GM18870 (cell line): ENCODE data around the gene SEC24C.
"Not testable (repeated sequence)": the region's sequence is repeated elsewhere in the genome, so short reads cannot be mapped to it uniquely, and the experiment has no call there.

ENCODE experiments used
- ATAC-seq: cut with Tn5 transposase; IDR thresholded peaks from one replicate; pipeline ENCODE4 v1.9.1; 2021; ENCODE audit warnings: moderate library complexity; ENCODE audit not compliant: unreplicated experiment

The SEC24C gene

DNA sequence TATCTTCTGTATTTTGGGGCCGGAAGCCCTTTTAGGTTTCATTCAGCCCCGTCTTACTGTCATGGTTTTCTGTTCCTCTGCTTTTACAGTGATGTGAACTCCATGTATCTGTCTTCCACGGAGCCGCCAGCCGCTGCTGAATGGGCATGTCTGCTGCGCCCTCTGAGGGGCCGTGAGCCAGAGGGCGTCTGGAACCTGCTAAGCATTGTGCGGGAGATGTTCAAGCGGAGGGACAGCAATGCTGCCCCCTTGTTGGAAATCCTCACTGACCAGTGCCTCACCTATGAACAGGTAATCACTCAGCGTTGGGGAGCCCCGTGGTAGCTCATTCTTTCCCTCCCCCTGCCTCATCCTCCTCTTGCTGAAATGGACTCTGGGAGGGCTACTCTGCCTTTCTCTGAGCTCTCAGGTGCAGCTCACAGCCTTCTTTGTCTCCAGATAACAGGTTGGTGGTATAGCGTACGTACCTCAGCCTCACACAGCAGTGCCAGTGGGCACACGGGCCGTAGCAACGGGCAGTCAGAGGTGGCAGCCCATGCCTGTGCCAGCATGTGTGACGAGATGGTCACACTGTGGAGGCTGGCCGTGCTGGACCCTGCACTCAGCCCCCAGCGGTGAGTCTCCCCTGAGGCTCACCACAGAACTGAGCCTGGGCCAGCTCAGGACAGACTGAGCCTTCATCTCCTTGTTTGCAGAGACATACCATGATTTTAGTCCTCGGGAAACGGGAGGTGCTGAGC, 46.9 kb downstream of the SEC24C start:
- ATAC-seq = no peak

DNA sequence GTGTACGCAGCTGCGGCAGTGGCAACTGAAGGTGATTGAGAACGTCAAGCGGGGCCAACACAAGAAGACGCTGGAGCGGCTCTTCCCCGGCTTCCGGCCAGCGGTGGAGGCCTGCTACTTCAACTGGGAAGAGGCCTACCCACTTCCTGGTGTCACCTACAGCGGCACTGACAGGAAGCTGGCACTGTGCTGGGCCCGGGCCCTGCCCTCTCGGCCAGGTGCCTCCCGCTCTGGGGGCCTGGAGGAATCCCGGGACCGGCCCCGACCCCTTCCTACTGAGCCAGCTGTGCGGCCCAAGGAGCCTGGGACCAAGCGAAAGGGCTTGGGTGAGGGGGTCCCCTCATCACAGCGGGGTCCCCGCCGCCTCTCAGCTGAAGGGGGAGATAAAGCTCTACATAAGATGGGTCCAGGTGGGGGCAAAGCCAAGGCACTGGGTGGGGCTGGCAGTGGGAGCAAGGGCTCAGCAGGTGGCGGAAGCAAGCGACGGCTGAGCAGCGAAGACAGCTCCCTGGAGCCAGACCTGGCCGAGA, 47.8 kb downstream of the SEC24C start:
- ATAC-seq = no peak

DNA sequence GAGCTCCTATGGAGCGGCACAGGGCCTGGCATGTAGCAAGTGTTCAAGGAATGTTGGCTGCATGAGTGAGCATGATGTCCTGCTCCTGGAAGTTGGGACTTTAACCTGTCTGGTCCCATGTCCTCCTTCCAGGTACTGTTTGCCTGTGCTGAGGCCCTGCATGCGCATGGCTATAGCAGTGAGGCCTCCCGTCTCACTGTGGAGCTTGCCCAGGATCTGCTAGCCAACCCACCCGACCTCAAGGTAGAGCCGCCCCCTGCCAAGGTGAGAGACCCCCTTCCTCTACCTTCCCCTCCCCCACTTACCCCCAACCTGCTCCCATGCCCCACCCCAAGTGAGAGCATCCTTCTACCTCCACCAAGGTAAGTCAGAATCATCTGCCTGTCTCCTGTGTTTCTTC, 49.3 kb downstream of the SEC24C start:
- ATAC-seq = no peak

DNA sequence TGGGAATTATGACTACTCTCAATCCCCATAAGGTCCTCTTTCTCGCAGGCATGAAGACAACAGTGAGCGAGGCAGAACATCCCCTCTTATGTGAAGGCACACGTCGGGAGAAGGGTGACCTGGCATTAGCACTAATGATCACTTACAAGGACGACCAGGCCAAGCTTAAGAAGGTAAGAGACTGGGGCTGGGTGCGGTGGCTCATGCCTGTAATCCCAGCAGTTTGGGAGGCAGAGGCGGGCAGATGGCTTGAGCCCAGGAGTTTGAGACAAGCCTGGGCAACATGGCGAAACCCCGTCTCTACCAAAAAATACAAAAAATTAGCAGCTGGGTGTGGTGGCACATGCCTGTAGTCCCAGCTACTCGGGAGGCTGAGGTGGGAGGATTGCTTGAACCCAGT, 51.3 kb downstream of the SEC24C start:
- not testable (repeated sequence) for ATAC-seq

DNA sequence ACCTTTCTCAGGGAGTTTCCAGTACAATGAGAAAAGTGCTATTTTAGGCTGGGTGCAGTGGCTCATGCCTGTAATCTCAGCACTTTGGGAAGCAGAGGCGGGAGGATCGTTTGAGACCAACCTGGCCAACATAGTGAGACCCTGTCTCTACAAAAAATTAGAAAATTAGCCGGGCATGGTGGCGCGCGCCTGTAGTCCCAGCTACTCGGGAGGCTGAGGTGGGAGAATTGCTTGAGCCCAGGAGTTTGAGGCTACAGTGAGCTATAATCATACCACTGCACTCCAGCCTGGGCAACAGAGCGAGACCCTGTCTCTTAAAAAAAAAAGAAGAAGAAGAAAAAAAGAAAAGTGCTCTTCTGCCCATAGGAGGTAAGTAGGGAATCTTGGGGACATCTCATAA, 51.9 kb downstream of the SEC24C start:
- ATAC-seq = not testable (repeated sequence)

DNA sequence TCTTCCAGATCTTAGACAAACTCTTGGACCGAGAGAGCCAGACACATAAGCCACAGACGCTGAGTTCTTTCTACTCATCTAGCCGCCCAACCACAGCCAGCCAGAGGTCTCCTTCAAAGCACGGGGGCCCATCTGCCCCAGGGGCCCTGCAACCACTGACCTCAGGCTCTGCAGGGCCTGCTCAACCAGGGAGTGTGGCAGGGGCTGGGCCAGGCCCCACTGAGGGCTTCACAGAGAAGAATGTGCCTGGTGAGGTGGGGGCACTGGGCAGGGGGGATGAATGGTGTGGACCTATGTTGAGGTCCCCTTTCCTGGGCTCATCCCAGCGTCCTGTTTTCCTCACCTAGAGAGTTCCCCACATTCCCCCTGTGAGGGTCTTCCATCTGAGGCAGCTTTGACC, 52.6 kb downstream of the SEC24C start:
- no peak for ATAC-seq

DNA sequence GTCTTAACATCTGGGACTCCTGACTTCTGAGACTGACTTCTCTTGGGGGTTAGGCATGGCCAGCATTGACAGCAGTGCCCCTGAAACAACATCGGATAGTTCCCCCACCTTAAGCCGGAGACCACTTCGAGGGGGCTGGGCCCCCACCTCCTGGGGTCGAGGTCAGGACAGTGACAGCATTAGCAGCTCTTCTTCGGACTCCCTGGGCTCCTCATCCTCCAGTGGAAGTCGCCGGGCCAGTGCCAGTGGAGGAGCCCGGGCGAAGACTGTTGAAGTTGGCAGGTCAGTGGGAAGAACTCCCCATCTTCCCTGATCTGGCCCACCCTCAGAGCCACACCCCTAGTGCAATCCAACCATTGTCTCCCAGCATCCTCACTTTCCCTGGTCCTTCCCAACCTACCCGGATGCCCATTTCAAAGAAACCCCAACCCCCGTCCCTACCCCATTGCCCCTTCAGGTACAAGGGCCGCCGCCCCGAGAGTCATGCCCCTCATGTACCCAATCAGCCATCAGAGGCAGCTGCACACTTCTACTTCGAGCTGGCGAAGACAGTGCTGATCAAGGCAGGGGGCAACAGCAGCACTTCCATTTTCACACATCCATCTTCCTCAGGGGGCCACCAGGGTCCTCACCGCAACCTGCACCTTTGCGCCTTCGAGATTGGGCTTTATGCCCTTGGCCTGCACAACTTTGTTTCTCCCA, 53.3 kb downstream of the SEC24C start:
- ATAC-seq = no peak

DNA sequence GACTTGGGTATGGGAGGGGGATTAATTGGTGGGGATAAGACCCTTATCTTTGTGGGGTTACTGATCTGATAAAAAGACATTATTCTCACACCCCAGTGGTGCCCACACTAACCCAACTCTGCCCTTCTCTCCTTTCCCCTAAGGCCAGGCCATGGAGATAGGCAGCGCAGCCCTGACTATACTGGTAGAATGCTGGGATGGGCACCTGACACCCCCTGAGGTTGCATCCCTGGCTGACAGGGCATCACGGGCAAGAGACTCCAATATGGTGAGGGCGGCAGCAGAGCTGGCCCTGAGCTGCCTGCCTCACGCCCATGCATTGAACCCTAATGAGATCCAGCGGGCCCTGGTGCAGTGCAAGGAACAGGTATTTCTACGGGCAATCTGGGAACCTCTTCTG, 53.9 kb downstream of the SEC24C start:
- no peak for ATAC-seq

DNA sequence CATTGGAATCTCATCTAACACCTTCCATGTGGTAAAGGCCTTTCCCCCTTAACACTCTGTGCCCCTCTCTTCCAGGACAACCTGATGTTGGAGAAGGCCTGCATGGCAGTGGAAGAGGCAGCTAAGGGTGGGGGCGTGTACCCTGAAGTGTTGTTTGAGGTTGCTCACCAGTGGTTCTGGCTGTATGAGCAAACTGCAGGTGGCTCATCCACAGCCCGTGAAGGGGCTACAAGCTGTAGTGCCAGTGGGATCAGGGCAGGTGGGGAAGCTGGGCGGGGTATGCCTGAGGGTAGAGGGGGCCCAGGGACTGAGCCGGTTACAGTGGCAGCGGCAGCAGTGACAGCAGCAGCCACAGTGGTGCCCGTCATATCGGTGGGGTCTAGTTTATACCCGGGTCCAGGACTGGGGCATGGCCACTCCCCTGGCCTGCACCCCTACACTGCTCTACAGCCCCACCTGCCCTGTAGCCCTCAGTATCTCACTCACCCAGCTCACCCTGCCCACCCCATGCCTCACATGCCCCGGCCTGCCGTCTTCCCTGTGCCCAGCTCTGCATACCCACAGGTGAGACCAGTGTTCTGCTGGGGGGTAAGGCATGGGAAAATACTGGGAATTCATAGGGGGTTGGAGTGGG, 54.9 kb downstream of the SEC24C start:
- ATAC-seq = no peak

DNA sequence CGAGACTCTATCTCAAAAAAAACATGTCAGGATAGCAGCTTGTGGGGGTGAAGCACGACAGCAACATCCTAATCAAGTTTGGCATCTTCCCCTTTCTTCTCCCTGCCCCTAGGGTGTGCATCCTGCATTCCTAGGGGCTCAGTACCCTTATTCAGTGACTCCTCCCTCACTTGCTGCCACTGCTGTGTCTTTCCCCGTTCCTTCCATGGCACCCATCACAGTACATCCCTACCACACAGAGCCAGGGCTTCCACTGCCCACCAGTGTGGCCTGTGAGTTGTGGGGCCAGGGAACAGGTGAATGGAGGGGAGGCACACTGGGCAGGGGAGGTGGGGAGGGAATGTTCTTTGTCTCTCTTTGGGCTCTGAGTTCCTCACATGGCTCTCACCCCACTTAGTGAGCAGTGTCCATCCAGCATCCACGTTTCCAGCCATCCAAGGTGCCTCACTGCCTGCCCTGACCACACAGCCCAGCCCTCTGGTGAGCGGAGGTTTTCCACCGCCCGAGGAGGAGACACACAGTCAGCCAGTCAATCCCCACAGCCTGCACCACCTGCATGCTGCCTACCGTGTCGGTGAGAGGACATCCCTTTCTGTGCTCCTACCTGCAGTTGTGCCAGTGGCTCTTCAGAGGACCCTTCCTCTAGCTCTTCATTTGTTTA, 55.9 kb downstream of the SEC24C start:
- ATAC-seq = no peak

DNA sequence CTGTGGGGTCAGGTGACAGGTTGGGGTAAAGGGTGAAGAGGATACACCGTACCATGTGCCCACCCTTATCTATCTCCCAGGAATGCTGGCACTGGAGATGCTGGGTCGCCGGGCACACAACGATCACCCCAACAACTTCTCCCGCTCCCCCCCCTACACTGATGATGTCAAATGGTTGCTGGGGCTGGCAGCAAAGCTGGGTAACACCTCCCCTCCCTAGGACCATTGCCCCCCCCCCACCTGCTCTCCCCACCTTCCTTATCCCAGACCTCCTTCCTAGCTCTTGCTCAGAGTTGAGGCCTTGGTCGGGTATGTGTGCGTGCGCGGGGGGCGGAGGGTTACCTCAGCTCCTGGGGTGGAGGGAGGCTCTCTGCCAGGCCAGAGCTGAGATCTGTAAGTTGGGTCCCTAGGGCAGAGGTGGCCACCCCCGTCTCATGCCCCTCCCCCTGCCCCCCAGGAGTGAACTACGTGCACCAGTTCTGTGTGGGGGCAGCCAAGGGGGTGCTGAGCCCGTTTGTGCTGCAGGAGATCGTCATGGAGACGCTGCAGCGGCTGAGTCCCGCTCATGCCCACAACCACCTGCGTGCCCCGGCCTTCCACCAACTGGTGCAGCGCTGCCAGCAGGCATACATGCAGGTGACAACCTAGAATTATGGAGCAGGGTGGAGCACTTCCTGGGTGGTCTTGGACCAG, 56.5 kb downstream of the SEC24C start:
- no peak for ATAC-seq

DNA sequence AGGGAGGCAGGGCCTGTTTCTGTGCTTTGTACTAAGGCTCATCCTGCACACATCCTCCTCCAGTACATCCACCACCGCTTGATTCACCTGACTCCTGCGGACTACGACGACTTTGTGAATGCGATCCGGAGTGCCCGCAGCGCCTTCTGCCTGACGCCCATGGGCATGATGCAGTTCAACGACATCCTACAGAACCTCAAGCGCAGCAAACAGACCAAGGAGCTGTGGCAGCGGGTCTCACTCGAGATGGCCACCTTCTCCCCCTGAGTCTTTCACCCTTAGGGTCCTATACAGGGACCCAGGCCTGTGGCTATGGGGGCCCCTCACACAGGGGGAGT, 57.0 kb downstream of the SEC24C start:
- ATAC-seq = no peak

DNA sequence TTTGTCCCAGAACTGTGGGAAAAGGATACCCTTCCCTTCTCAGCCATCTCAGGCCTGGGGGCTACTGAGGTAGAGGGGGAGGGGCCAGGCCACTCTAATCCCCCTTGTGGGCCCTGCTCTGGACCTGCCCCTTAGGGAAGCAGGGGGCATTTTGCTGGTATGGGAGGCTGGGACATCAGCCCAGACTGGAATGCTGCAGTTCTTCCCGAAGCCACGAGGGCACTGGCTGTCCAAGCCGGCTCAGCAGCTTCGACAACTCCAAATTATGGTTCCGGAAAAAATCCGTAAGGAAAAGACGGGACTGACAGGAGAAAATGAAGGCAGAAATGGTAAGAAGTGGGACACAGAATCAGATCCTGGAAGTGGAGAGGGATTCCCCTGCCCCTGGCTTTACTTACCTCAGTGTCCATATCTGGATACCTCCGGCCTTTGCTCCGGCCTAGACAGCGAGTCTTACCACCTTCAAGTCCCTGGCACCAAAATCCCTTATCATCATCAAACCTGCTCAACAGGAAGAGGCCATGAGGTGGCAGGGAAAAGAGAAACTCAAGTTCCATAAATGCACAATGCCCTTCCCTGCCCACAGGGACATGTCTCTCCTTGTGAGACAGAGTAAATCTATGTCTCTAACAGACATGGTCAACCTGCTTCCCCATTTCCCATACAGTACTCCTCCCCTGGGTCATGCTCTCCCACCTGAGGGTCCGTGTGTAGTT, 58.3 kb downstream of the SEC24C start:
- no peak for ATAC-seq

DNA sequence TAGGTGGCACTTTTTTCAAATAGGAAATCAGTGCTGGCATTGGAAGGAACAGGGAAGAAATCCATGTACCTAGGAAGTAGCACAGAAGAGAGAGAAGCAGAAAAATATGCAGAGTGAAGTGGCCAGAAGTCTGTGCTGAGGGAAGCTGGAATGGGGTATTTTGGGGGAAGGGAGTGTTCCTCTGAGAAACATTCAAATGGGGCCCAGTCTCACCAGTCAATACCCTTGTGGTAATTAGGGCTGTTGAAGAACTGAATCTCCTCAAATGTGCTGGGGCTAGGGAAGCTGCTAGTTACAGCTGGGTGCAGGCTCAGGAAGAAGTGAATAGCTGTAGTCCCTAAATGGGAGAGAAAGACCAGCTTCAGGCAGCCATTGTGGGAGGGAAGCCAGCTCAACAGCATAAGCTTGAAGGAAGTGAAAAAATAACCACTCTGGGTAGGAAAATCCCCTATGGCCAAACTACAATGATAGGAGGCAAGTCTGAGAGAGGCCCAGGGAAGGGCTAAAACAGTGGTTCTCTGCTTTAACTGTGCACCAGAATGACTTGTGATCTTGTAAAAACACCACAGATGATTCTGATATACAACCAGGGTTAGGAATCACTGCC, 59.6 kb downstream of the SEC24C start:
- ATAC-seq = no peak

DNA sequence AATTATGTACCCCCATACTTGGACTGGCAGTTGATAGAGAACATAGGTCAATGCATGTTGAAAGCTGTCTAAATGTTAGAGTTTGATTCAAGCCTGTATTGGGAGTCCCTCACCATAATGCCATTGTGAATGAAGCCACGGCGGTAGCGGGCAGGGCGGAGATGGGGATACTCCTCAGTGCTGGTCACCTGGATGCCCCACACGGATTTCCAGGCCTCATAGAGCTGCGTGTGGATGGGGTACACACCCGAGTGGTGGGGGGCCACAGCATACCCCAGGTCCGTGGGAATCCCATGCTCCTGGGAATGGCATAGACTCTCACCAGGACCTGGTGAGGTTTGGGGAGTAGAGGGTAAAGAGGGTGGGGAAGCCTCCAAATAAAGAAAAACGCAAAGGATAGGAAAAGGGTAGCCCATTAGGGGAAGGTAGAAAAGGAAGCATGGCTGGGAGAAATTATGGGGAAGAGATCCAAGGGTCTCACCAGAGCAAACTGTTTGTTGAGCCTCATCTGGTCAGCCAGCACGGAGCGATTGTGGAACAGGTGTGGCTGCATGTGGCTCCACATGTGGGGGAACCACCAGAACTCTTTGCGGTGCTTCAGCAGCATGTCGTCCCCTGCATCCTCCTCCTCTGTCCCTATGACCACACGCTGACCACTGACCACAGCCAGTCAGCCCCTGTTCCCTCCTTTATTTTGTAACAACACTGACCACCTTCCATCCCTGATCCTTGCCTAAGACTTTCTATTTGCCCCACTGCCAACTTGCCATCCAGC, 62.2 kb downstream of the SEC24C start:
- ATAC-seq = no peak

DNA sequence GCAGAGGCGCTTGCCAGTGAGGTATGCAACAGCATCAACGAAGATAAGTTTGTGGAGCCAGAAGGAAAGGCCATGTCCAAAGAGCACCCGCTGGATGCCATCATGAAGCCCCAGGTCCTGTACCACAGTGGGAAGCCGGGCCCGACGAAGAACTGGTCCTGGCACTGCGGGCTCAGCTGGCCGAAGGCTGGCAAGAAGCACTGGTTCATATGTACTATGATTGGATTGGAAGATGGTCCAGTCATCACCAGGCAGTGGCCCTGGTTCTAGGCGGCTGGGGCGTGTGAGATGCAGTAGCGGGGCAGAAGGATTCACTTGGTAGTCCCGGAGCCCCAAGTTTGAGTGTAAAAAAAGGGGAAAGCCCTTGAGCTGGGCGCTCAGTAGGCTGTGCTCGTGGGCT, 63.3 kb downstream of the SEC24C start:
- no peak for ATAC-seq

DNA sequence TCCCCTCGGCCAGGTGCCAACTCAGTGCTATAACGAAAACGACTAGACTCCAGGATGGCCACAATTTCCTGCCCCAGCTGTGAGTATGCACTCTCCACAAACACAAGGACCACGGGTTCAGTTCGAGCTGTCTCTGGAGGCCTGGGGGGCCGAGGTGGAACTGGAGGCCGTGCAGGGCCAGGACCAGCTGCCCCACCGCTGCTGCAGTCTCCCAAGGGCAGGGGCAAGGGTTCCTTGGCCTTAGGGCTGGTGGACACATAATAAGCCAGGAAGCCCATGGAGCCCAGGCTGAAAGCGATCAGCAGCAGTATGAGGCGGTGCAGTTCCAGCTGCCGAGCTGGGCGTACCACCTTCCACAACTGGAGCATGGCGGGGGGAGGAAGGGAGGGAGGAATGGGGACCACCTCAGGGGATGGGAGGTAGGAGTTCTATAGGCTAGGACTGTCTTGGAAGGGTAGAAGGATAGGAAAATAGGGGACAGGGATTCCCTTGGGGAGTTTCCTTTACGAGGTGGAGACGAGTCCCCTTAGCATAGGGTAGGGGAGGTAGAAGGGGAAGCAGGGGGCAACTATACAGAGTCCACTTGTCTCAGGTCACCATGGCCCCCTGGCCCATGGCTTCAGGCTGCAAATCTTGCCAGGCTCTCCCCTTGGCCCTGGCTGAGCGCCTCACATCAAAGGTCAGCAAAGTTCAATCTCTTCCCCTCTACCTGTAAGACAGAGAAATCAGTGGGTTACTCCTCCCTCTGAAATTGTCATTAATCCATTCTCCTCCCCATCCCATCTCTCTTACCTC, 64.0 kb downstream of the SEC24C start:
- ATAC-seq = no peak

DNA sequence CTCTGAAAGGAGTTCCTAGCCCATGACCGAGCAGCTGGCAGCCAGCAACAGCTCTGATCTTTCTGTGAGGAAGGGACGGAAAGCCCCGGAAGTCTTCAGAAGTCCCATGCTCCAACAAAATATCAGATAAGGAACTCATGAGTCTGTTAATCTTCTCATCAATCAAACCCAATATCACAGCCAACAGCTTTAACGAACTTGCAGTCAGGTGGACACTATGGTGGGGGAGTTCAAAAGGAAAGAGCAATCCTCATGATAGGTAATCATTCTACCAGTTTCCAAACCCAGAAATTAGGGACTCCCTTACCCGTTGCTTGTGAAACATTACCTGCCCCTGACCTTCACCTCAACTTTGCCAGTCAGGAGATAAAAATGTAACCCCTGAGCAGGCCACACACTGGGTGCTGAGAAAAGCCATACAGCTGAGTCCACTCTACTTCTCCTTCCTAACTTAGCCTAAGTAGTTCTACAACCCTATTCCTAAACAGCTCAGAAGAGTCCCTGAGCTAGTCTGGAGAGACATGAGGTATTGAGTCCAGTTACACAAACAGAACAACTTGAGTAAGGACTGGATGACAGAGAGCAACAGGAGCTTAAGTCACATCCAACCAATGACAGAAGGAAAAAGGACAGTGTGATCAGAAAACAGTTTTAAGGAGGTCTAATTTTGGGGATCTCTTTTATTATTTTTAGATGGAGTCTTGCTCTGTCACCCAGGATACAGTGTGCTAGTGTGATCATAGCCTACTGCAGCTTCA, 65.1 kb downstream of the SEC24C start:
- no peak for ATAC-seq
